Rectal smooth muscle tissue (tissue), 1 donor: ENCODE measurements around the gene APBA2.

Source experiments
- H3K27ac ChIP-seq: one replicate; pipeline ENCODE4 v1.7.0; 2013; ENCODE audit warnings: low read depth, low read length, inconsistent platforms
- H3K27me3 ChIP-seq: one replicate; pipeline ENCODE4 v1.7.0; 2013; ENCODE audit warnings: low read length; ENCODE audit not compliant: control insufficient read depth, insufficient read depth
- H3K36me3 ChIP-seq: one replicate; pipeline ENCODE4 v1.7.0; 2013; ENCODE audit warnings: low read length; ENCODE audit not compliant: control insufficient read depth, insufficient read depth
- H3K4me1 ChIP-seq: one replicate; pipeline ENCODE4 v1.7.0; 2013; ENCODE audit warnings: low read length; ENCODE audit not compliant: control insufficient read depth, insufficient read depth
- H3K4me3 ChIP-seq: one replicate; pipeline ENCODE4 v1.7.0; 2013; ENCODE audit warnings: low read length
- H3K9ac ChIP-seq: one replicate; pipeline ENCODE4 v1.7.0; 2013; ENCODE audit warnings: low read length

APBA2 gene

GRCh38 chr15:29115093-29115991 is 229.6 kb downstream of the APBA2 start:
- no peak overlapping the region for H3K9ac ChIP-seq
- no peaks in the 10 kb centered on the region for H3K36me3 ChIP-seq
- H3K4me3 ChIP-seq, result peak overlapping the region; percentile 52
- no peaks in the 10 kb centered on the region for H3K4me1 ChIP-seq
- no peak overlapping the region for H3K27ac ChIP-seq
- peaks cover 13% of the 10 kb centered on the region for H3K27me3 ChIP-seq

- Histone ChIP-seq H3K27ac (no peak overlapping the region), H3K4me1 (no peaks in the 10 kb centered on the region), H3K9ac (no peak overlapping the region), H3K4me3 (no peak overlapping the region), H3K27me3 (peaks cover 13% of the 10 kb centered on the region), H3K36me3 (no peaks in the 10 kb centered on the region)
These were observed 231.4 kb downstream of the APBA2 start for GRCh38 chr15:29116970-29117700.

DNA sequence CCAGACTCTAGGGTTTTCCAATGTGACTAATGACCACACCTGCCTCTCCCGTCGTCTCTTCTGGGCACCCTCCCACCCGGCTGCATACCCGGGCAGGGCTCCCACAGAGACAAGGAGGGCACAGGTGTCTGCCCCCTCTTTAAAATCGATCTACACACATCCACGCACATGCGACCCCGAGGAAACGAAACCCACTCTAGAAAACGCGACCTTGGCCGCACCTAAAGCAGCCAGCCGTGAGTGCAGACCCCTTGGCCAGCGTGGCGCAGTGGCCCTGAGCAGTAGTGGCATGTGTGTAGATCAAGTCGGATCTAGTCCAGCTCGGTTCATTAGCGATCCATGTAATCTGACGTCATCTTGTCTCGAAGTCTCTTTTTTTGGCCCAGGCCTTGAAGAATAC is 232.0 kb downstream of the APBA2 start:
- Histone ChIP-seq H3K9ac (no peak overlapping the region), H3K4me3 (no peak overlapping the region), H3K27ac (no peak overlapping the region), H3K36me3 (no peaks in the 10 kb centered on the region), H3K4me1 (no peaks in the 10 kb centered on the region), H3K27me3 (peaks cover 13% of the 10 kb centered on the region)

- H3K9ac ChIP-seq, result no peak overlapping the region
- H3K36me3 ChIP-seq, result no peaks in the 10 kb centered on the region
- H3K4me1 ChIP-seq, result no peaks in the 10 kb centered on the region
- peaks cover under 1% of the 10 kb centered on the region for H3K27me3 ChIP-seq
- H3K27ac ChIP-seq, result no peak overlapping the region
- no peak overlapping the region for H3K4me3 ChIP-seq
These were observed 234.1 kb downstream of the APBA2 start for GRCh38 chr15:29119847-29120246.

GRCh38 chr15:29120593-29121368 is 235.0 kb downstream of the APBA2 start:
- Histone ChIP-seq H3K4me1 (no peaks in the 10 kb centered on the region), H3K4me3 (no peak overlapping the region), H3K9ac (no peak overlapping the region), H3K27me3 (no peaks in the 10 kb centered on the region), H3K36me3 (no peaks in the 10 kb centered on the region), H3K27ac (no peak overlapping the region)

DNA sequence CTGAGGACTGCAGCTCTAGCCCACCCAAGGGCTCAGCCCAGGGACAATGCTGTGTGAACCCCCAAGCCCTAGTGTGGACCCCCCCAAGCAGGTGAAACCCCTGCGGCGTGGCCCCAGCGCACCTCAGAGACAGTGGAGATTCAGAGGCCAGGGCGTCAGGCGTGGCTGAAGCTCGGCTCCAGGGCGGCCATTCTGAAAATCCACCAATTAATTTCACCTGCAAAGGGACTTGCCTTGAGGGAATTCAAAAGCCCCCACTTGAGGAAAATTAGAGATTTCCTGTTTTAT is 235.5 kb downstream of the APBA2 start:
- H3K36me3 ChIP-seq, result no peaks in the 10 kb centered on the region
- H3K27ac ChIP-seq, result no peak overlapping the region
- no peaks in the 10 kb centered on the region for H3K4me1 ChIP-seq
- no peaks in the 10 kb centered on the region for H3K27me3 ChIP-seq
- H3K4me3 ChIP-seq, result no peak overlapping the region
- H3K9ac ChIP-seq, result no peak overlapping the region

DNA sequence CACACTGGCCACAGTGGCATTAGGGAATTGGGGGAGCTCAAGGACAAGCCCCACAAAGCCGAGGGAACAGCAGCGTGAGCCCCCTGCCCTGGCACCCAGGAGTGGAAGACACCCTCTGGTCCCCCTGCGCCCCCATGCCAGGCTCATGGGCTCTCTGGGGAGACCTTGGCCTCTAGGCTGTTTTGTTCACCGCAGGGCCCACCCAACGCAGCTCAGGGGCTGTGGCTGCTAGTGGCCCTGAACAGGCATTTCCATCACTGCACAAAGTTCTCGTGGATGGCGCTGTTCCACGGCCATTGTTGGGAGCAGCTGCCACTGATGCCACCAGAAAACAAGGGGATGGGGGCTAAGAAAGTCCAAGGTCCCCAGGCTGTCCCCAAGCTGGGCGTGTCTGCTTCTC is 236.1 kb downstream of the APBA2 start:
- Histone ChIP-seq H3K36me3 (no peaks in the 10 kb centered on the region), H3K27me3 (no peaks in the 10 kb centered on the region), H3K9ac (no peak overlapping the region), H3K27ac (no peak overlapping the region), H3K4me3 (no peak overlapping the region), H3K4me1 (no peaks in the 10 kb centered on the region)

DNA sequence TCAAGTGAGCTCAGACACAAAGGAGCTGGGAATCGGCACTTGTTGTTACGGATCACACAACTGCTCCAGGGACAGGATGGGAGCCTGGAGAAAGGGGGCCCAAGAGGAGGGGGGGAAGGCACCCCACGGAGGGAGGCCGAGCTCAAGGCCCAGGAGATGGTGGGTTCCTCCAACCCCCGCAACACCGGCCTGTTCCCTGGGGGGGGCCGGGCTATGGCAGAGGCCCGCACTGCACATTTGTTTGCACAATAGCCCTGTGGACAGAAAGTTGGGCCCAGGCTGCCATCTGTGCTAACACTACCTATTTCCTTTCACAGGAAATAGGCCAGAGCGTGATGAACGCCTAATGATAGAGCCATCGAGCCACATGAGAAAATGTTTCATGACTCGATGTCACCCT is 236.7 kb downstream of the APBA2 start:
- no peaks in the 10 kb centered on the region for H3K36me3 ChIP-seq

GRCh38 chr15:29123171-29123570 is 237.4 kb downstream of the APBA2 start:
- Histone ChIP-seq H3K36me3 (no peaks in the 10 kb centered on the region), H3K4me1 (no peaks in the 10 kb centered on the region), H3K27ac (no peak overlapping the region), H3K27me3 (no peaks in the 10 kb centered on the region), H3K9ac (no peak overlapping the region), H3K4me3 (no peak overlapping the region)

More for the DNA sequence above, 236.7 kb downstream of the APBA2 start:
- H3K9ac ChIP-seq, result no peak overlapping the region
- no peaks in the 10 kb centered on the region for H3K4me1 ChIP-seq
- H3K27me3 ChIP-seq, result no peaks in the 10 kb centered on the region
- H3K27ac ChIP-seq, result no peak overlapping the region
- H3K4me3 ChIP-seq, result no peak overlapping the region

GRCh38 chr15:29123991-29124390 is 238.2 kb downstream of the APBA2 start:
- H3K27me3 ChIP-seq, result no peaks in the 10 kb centered on the region
- no peak overlapping the region for H3K4me3 ChIP-seq
- no peaks in the 10 kb centered on the region for H3K4me1 ChIP-seq
- no peak overlapping the region for H3K27ac ChIP-seq
- H3K36me3 ChIP-seq, result no peaks in the 10 kb centered on the region
- H3K9ac ChIP-seq, result no peak overlapping the region

DNA sequence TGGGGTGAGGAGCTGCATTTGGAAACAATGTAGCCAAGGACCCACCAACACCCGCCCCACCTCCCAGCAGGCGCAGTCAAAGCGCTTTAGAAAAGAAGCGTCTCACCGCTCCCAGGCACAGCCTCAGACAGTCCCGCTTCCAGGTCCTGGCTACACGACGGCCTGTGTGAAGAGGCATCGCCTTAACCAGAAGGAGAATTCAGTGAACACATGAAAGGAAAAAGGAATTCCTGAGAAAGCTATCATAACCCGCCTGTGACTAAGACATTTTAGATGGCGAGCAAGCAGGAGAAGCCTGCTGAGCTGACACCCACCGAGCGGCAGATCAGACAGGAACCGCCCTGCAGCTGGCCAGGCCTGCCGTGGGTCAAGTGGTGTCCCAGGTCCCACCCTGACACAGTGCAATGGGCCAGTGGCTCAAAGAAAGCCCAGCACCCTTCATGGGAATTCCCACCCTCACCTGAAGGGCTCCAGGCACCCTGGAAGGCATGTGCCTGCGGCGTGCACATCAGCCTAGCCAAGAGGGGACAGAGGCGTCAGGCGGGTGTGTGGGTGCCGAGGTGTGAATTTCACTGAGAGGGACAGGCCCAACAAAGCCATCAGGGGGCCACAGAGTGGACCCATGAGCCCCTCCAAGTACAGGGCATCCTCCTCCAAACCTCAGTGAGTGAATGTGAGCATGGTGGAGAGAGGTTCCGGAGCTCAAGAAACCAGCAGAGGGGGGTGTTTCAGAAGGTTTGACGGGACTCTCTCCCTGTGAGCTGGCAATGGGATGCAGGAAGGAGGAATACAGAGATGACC is 239.0 kb downstream of the APBA2 start:
- no peaks in the 10 kb centered on the region for H3K4me1 ChIP-seq
- H3K36me3 ChIP-seq, result no peaks in the 10 kb centered on the region
- H3K9ac ChIP-seq, result no peak overlapping the region
- no peak overlapping the region for H3K4me3 ChIP-seq
- H3K27ac ChIP-seq, result no peak overlapping the region
- no peaks in the 10 kb centered on the region for H3K27me3 ChIP-seq
